Nephron (organoid): ENCODE measurements around the gene CCBE1.

Source experiments
- H3K27ac Mint-ChIP-seq, 3 experiments: 2 replicates each; pipeline ENCODE4 v1.8.0; 2020; ENCODE audit warnings: mixed read lengths in 3 of 3, mild to moderate bottlenecking in 2 of 3, moderate library complexity in 1 of 3
- H3K27me3 Mint-ChIP-seq: 2 replicates; pipeline ENCODE4 v1.8.0; 2021; ENCODE audit warnings: low read depth, mild to moderate bottlenecking, moderate library complexity, mixed read lengths
- H3K36me3 Mint-ChIP-seq: 2 replicates; pipeline ENCODE4 v1.8.0; 2020; ENCODE audit warnings: low read depth, mixed read lengths
- H3K4me1 Mint-ChIP-seq: 2 replicates; pipeline ENCODE4 v1.8.0; 2020; ENCODE audit warnings: mixed read lengths
- H3K4me3 Mint-ChIP-seq, 3 experiments: 2 replicates each; pipeline ENCODE4 v1.8.0; 2020; ENCODE audit warnings: mild to moderate bottlenecking in 3 of 3, mixed read lengths in 3 of 3, moderate library complexity in 2 of 3
- H3K9me3 Mint-ChIP-seq: 2 replicates; pipeline ENCODE4 v1.8.0; 2020; ENCODE audit warnings: mixed read lengths
- CTCF ChIP-seq, 3 experiments: fragments of 200-600 bp; sonication (generic); IDR thresholded peaks; one replicate each; pipeline ENCODE4 v1.5.0; 2021; ENCODE audit warnings: antibody characterized with exemption in 3 of 3; ENCODE audit not compliant: unreplicated experiment in 3 of 3

The CCBE1 gene

GRCh38 chr18:59628995-59629394 lies 68.2 kb downstream of the CCBE1 start:
- Mint-ChIP-seq H3K36me3 (peaks cover 16% of the 10 kb centered on the region), H3K9me3 (peaks cover 6% of the 10 kb centered on the region), H3K27me3 (peaks cover 4% of the 10 kb centered on the region), H3K4me1 (peaks cover 34% of the 10 kb centered on the region), H3K27ac (peak overlapping the region in 2 of 3 experiments; percentile 37 to 66), H3K4me3 (no peak overlapping the region)
- no peak for TF ChIP-seq CTCF (IDR thresholded peaks at IDR 0.05; ENCODE audit: unreplicated experiment in 3 of 3)

DNA sequence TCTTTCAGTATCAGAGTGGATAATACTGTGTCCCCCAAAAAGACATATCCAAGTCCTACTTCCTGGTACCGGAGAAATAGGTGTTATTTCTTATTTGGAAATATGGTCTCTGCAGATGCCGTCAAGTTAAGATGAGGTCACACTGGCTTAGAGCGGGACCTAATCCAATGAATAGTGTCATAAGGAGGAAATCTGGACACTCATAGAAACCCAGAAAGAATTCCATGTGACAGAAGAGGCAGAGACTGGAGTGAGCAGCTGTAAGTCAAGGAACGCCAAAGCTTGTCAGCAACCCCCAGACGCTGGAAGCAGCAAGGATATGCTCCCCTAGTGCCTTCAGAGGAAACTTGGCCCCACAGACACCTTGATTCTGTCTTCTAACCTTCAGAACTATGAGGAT lies 69.8 kb downstream of the CCBE1 start:
- TF ChIP-seq CTCF (IDR thresholded peaks at IDR 0.05; ENCODE audit: unreplicated experiment in 3 of 3) = no peak
- peaks cover 4% of the 10 kb centered on the region for H3K27me3 Mint-ChIP-seq
- H3K9me3 Mint-ChIP-seq = peaks cover 6% of the 10 kb centered on the region
- peaks cover 16% of the 10 kb centered on the region for H3K36me3 Mint-ChIP-seq
- H3K4me1 Mint-ChIP-seq = peaks cover 37% of the 10 kb centered on the region
- peak overlapping the region in 1 of 3 experiments; percentile 36 for H3K27ac Mint-ChIP-seq
- H3K4me3 Mint-ChIP-seq = no peak overlapping the region

GRCh38 chr18:59624369-59624765 lies 72.9 kb downstream of the CCBE1 start:
- Mint-ChIP-seq H3K36me3 (peaks cover 7% of the 10 kb centered on the region), H3K4me3 (peak overlapping the region in 1 of 3 experiments; percentile 52), H3K27ac (peak overlapping the region; percentile 90 to 94 (median 92)), H3K4me1 (peaks cover 51% of the 10 kb centered on the region), H3K9me3 (peaks cover 3% of the 10 kb centered on the region), H3K27me3 (no peaks in the 10 kb centered on the region)
- TF ChIP-seq CTCF (IDR thresholded peaks at IDR 0.05; ENCODE audit: unreplicated experiment in 3 of 3) = no peak

- peaks cover 47% of the 10 kb centered on the region for H3K4me1 Mint-ChIP-seq
- peak overlapping the region; percentile 90 to 94 (median 92) for H3K27ac Mint-ChIP-seq
- TF ChIP-seq CTCF (IDR thresholded peaks at IDR 0.05; ENCODE audit: unreplicated experiment in 3 of 3) = no peak
- H3K4me3 Mint-ChIP-seq = peak overlapping the region in 2 of 3 experiments; percentile 41 to 52
- peaks cover 3% of the 10 kb centered on the region for H3K9me3 Mint-ChIP-seq
- H3K36me3 Mint-ChIP-seq = peaks cover 6% of the 10 kb centered on the region
- no peaks in the 10 kb centered on the region for H3K27me3 Mint-ChIP-seq
Observed at GRCh38 chr18:59623456-59624368, 73.5 kb downstream of the CCBE1 start.

DNA sequence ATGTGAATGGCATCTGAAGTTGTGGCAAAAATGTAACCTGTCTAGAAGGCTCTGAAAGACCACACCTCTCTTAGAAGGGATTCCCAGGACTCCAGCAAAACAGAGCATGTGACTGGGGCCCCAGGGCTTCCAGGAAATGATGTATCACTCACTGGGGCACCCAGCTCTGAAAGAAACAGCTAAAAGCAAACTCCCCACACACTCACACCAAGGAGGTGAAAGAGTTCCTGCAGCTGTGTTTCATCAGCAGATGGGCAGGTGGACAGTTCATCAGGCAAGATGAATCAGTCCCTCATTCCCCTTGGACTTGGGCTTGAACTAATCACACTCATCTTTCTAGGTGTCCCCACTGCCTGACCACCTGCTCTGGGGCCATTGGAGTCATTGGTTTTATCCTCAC lies 76.2 kb downstream of the CCBE1 start:
- H3K9me3 Mint-ChIP-seq = no peaks in the 10 kb centered on the region
- no peak for TF ChIP-seq CTCF (IDR thresholded peaks at IDR 0.05; ENCODE audit: unreplicated experiment in 3 of 3)
- peak overlapping the region; percentile 63 to 86 (median 74) for H3K27ac Mint-ChIP-seq
- no peaks in the 10 kb centered on the region for H3K36me3 Mint-ChIP-seq
- no peaks in the 10 kb centered on the region for H3K27me3 Mint-ChIP-seq
- no peak overlapping the region for H3K4me3 Mint-ChIP-seq
- peaks cover 66% of the 10 kb centered on the region for H3K4me1 Mint-ChIP-seq
